ENCODE results near the gene LMCD1.

LMCD1 gene

DNA sequence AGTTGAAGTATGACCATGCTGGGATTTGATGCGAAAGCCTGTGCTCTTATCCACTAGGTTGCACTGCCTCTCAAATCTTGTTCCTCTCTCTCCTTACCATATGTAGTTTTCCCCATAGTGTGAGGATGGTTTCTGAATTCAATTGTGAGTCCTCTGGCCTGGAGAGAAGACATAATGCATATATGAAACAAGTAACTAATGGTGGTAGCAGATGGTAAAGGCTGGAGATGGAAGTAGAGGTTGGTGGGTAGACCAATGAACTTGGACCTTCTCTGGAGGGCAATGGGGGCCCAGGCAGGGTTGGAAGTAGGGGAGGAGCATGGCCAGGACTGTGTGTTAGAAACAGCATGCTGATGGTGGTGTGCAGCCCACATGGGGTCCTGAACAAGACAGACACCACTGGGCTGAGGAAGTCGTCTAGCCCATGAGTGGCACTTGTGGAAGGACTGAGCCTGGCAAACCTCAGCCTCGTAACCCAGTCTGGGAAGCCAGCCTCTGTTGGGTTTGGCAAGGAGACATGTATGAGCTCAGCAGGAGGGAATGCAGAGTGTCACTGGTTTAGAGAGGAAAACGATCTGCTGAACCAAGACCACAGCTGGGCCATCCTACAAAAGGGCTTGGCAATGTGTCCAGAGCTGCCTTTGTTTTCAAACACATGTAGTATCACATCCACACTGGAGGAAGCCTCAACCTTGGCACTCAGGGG lies 18.5 kb upstream of the LMCD1 start:
- no peak for DNase-seq (ENCODE audit: extremely low read depth in 1 of 2, low read depth in 1 of 2)

DNA sequence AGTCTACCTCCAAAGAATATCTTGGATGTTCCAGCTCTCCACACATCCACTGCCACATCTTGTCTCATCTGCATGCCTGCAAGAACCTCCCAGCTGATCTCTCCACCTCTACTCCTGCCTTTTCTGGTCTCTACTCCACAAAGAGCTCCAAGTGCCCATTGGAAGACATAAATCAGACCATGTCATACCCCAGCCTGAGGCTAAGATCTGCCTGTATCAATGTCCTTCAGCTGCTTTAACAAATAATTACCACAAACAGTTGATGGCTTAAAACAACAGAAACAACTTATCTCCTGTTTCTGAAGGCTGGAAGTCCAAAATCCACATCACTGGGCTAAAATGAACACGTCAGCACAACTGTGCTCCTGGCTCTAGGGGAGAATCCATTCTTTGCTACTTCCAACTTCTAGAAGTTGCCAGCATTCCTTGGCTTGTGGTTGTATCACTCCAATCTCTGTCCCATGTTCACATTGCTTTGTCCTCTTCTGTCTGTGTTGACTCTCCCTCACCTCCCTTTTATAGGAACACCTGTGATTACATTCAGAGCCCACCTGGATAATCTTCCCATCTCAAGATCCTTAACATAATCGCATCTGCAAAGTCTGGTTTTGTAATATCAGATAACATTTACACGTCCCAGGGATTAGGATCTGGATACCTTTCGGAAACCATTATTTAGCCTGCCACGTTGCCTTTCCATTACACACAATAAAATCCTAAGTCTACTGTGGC lies 17.0 kb upstream of the LMCD1 start:
- DNase-seq (ENCODE audit: extremely low read depth in 1 of 2, low read depth in 1 of 2): no peak

DNA sequence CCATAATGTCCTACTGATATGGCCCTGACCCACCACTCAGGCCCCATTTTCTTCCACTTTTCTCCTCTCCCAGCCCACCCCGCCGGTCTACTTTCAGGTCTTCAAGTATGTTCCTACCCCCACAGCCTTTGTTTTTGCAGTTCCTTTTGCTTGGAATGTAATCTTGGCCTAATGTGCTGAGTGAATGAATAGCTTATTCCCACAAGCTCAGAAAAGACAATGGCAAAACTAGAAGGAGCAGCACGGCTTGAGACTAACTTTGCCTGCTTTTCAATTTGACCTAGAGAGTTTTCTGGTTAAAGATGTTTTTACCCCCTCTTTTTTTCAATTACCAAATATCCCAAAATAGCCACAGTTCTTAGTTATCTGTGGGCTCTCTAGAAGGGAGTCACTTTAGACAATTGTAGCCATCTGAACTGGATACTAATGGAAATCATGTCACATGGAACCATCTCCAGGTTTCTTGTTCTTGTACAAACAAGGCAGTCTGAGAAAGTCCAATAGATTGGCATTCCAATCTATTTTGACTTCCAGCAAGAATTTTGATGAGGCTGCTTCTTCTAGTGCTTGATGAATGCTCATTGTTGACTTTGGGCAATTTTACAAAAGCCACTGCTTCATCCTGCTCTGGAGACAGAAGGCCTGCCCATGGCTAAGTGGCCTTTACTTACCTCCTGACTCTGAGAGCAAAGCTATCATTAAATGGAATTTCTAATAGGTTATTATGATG lies 16.3 kb upstream of the LMCD1 start:
- no peak for DNase-seq (ENCODE audit: extremely low read depth in 1 of 2, low read depth in 1 of 2)

DNA sequence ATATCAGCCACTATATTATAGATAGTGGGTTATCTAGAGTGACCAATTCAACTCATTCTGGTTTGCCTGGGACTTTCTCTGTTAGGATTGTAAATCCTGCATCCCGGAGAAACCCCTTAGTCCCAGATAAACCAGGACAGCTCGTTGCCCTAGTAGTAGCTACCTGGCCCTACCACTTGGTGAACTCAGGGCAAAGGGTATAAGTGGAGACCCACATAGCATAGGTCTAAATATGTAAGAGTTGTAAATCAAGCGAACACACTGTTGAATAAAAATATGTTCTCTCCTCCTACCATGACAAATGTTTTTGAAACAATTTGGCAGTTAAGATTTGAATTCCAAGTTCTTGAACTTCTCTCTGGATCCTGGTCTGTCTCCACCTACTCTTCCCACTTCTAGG lies 15.7 kb upstream of the LMCD1 start:
- no peak for DNase-seq (ENCODE audit: extremely low read depth in 1 of 2, low read depth in 1 of 2)

DNA sequence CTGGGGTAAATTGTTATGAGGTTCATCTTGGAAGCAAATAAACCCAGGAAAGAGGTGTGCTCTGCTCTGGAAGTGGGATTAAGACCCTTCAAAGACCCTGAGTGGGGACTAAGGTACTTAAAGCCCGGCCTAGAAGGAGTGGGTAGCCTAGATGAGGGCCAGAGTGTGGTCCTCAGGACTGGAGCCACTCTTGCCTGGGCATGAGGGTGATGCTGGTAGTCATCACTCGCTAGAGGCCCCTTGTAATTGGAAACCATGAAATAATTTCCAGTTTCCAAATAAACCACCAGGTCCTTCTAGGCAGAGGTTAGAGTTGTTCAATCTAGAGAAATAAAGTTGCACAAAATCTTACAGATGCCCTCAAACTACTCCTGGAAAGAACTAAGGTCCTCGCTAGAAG lies 15.2 kb upstream of the LMCD1 start:
- DNase-seq (ENCODE audit: extremely low read depth in 1 of 2, low read depth in 1 of 2): no peak

DNA sequence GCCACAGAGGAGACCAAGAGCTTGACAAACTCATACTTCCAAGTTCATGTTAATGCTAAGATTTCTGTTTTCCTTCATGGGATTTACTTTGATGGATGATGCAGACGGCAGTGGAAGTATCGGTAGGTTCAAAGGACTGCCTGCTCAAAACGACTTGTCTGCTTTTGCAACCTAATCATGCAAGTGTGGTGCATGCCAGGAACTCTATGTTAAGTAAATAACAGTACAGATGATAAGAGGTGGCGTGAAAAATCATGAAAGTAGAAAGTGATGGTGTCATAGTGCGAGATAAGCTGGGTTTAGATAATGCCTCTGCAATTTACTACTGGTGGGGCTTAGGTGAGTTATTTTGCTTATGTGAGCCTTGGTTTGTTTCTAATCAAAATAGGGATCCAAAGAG lies 14.7 kb upstream of the LMCD1 start:
- no peak for DNase-seq (ENCODE audit: extremely low read depth in 1 of 2, low read depth in 1 of 2)

DNA sequence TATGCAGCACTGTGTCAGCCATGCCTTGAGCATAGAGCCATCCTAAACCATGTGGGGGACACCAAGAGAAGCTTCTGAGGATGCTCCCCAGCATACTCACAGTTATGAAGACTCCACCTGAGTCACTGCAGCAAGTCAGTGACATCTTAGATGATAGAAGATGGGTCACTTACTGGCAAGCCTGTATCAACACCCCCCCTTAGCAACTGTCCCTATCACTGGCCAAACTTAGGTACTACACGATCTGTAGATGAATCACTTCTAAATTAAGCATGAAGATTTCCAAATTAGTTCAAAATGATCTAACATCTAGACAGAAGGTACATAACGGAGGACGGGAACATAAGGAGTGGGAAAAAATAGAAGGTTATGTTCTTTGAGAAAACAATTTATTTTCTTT lies 13.2 kb upstream of the LMCD1 start:
- DNase-seq (ENCODE audit: extremely low read depth in 1 of 2, low read depth in 1 of 2): no peak

DNA sequence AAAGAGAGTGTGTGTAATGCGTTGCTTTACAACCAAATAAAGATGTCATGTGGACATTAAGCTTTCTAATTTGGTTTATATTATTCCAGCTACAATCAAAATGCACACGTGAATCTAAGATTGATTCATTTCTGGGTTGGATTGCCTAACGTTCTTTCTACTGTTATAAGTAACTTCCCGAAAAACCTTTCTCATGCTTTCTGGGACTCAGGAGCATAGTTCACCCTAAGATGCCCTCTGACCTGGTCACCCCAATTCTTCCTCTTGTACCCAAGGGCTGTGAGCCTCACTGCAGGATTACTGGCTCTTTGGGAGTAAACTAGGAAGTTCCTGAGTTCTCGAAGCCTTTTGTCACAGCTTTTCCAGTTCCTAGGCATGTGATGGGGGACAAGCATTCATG lies 12.7 kb upstream of the LMCD1 start:
- no peak for DNase-seq (ENCODE audit: extremely low read depth in 1 of 2, low read depth in 1 of 2)

DNA sequence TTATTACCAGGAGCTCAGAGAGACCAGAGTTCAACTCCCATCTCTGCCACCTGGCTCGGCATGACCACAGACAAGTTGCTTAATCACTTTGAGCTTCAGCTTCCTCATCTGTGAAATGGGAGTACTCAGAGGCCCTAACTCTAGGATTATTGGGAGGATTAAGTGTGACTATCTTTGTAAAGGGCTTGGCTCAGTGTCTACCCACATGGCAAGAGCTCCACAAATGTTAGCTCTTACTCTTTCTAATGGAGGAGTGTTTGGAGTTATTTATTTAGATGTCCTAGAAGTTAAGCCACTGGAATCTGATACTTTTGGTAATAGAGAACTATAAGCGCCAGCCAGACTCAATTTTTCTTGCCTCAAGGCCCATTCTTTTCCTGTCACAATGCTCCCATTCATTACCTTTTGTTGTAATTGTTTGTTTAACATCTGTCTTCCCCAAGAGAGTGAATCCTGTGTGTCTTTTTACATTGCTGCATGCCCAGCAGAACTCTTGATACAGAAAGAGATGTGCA lies 12.3 kb upstream of the LMCD1 start:
- no peak for DNase-seq (ENCODE audit: extremely low read depth in 1 of 2, low read depth in 1 of 2)

DNA sequence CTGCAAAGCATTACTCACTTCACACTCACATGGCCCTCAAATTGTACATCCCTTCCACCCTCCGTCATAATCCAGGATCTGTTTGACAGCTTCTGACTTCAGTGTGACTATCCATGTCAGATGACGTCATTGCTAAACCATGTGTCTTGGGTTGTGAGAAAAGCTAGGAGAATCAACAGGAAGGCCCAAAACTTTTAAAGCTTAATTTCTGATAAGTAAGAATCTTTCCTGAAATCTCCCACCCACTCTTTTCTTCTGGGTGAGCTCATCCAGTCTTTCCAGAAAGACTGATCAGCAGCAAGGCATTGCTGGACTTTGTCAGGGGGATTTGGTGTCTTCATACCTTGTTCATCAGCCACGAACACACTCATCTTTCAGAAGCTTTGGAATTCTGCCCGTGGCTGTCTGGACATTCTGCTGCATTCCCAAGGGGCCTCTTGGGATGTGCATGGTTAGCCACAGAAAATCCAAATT lies 11.5 kb upstream of the LMCD1 start:
- DNase-seq (ENCODE audit: extremely low read depth in 1 of 2, low read depth in 1 of 2): no peak

DNA sequence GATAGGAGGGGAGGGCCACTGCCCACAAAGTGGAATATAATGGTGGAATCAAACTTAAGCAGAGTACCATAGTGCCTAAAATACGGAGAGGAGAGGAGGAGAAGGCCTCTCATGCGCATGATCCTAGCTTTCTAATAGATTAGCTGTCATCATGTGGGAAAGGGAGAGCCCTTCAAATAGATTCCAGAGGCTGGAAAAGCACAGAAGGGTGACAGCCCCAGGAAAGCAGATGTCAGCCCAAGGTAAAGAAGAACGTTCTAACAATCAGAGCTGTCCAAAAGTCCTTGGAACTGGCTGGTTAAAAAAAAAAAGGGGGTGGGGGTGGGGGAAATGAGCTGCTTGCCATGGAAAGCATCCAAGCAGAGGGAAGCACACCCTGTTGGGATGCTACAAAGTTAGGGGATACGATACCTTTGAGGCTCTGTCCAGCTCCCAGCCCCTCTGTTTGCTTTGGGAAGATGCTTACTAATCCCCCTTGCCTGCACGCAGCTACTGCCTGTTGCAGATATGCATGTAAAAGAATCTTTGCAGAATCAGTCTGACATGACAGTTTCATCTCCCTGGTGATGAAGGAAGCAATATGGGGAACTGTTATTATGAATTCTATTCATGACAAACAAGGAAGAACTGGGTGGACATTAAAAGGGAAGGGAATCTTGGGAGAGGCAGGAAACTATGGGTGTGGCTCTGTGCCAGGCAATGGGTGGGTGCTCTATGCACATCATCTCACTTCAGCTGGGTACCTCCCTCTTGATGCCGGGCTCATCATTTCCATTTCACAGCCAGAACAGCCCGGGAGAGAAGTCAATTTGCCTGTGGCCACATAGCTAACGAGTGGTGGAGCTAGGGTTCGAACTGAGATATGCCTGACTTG lies 10.1 kb upstream of the LMCD1 start:
- no peak for DNase-seq (ENCODE audit: extremely low read depth in 1 of 2, low read depth in 1 of 2)

DNA sequence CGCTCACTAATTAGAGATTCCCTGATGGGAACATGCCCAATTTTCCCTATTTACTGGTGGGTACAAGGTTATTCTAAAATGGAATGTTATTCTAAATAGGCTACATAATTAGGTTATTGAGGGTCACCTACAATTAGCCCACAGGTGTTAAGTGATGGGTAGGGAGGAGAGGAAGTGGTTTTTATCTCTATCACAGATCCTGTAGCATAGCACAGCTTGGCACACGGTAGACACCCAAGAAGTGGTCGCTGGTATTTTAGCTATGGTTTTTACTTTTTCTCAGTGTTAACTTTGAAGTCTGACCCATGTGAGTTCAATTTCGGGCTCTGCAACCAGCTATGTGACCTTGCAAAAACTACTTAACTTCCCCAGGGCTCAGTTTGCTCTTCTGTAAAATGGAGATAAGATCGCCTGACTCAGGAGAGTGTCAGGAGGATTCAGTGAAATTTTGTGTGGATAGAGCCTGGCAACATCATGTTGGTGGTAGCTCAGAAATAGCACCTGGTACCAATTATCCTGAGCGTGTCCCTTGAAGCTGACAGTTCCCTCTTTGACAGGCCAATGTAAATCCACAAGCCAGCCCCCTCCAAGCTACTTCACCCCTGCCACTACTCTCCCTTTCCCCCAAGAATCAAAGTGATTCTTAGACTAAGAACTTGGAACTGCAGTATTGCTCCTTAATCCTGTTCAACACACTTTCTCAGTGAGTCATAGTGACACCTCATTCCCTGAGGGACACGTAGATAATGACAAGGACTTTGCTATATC lies 8.7 kb upstream of the LMCD1 start:
- no peak for DNase-seq (ENCODE audit: extremely low read depth in 1 of 2, low read depth in 1 of 2)

DNA sequence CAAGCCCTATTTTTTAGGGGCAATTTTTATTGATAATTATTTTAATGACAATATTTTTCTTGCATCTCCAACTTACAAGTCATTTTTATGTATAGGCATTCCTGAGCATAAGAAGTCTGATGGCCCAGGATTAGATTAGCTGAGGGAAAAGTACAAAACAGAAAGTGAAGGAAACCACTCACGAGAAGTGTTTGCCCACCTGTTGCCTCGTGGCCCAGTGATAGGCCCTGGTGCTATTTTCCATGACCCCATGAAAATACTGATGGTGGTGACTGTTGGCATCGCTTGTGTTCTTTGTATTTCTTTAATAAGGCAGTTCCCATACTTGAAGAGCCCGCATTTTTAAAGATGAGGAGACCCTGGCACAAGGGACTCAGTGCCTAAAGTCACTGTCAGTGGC lies 7.9 kb upstream of the LMCD1 start:
- DNase-seq (ENCODE audit: extremely low read depth in 1 of 2, low read depth in 1 of 2): no peak

DNA sequence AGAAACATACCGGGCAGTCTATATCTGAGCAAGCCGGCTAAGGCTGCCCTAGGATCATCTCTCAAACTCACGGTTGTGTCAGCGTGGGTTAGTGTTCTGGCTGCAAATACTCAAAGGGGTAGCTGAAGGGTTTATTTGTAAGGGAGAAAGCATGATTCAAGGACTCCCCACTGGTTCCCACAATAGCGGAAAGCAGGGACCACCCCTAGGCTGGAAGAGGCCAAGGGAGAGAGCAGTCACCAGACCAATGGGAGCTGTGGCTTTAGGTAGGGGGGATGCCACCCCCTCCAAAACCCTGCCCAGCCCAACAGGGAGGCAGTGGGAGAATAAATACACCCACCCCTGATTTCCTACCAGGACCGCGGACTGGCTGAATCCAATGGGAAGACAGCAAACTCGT lies 7.3 kb upstream of the LMCD1 start:
- DNase-seq (ENCODE audit: extremely low read depth in 1 of 2, low read depth in 1 of 2): no peak

DNA sequence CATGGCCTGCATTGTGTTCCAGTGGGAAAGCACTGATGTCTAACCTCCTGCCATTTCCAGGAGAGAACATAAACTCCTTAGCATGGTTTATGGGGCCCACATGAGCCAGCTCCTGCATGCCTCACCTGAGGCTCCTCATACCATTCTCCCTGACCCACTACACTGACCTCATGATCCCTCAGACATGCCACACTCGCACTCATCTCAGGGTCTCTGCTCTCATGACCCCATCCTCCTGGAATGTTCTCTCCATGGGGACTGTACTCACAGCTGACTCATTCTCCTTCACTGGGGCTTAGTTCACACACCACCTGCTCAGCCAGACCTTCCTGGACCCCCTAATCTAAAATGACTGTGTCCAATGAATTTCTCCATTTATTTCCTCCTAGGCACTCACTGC lies 4.0 kb upstream of the LMCD1 start:
- DNase-seq (ENCODE audit: extremely low read depth in 1 of 2, low read depth in 1 of 2): no peak

DNA sequence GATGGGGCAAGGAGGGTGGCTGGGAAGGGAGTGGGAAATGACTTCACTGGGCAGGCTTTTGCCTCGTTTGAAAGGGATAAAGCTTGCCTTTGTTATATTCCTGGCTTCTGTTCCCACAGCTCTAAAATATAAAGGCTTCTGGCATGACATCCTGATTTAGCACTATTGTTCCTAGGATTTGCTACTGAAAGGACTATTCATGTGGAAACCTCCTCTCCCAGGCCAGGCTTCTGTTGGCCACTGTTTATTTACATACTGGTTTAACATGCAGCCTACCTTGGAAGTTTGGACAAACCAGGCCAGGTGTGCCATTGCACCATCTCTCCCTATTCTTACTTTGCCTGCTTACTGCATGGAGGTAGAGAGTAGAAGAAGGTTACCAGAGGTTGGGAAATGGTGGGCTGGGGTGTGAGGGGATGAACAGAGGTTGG lies 2.4 kb upstream of the LMCD1 start:
- no peak for DNase-seq (ENCODE audit: extremely low read depth in 1 of 2, low read depth in 1 of 2)

DNA sequence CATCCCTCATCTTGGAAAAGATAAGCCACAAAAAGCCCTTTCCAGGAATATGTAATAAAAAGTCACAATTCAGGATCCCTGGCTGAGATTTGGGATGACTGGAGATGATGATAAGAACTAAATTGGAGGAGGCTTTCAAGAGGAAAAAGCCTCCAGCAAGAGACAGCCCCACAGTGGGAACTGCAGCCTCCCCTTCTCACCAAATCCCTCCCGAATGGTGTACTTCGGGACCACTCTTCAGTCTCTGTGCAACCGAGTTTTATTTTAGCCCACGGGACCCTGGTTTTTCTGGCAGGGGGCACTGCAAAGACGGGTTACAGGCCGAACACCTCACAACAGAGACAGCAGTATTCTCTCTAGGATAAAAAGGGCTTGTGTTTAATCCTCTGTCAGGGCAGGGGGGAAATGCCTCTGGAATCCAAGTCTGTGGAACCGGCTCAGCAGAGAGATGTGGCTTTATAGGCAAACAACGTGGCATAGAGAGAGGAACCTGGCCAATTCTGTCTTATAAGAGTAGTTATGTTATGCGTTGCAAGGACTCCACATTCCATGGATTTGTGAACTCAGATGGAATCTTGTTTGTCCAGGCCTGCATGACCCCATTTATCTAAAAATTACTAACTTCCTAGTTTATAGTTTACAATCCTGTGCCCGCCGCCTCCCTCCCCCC lies 1.2 kb upstream of the LMCD1 start:
- DNase-seq (ENCODE audit: extremely low read depth in 1 of 2, low read depth in 1 of 2): no peak

DNA sequence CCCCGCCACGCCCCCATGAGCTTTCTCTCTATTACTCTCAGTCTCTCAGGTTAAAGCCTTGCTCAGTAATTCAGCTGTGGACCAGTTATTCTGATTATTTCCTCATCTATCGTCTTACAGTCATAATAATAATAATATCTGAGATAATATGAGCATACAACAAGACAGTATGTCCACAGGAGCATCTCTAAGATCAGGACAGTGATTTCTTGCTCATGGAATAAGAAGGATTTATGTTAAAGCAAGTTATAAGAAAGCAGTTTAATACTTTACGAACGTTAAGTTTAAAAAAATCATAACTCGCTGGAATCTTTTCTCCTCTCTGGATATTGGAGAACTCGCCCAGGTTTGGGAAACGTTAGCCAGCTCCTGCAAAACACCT lies 643 bp upstream of the LMCD1 start:
- no peak for DNase-seq (ENCODE audit: extremely low read depth in 1 of 2, low read depth in 1 of 2)

DNA sequence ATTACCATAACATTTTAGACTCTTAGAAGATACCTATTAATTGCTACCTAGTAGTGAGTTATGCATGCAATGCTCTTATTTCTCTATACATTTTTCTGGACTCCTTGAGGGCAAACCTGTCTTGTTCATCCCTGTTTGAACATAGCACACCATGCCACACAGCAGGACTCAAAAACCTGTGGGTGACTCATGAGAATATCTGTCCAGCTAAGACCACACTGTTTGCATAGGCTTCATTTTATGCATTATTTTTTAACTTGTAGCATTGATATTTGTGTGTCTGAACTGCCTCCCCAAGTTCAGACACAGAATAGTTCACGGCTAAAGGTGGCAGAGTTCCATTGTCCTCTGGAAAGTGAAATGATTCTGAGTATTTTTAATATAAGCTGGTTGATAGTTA lies 1.8 kb downstream of the LMCD1 start:
- no peak for DNase-seq (ENCODE audit: extremely low read depth in 1 of 2, low read depth in 1 of 2)

All from stimulated activated CD8-positive, alpha-beta memory T cell treated with anti-CD3 and anti-CD28 coated beads, Interleukin-7, amount 100 ng/mL, for 48 hours (primary cell).